HCT116 (cell line): ENCODE results near the gene GPR78. TPM values are rescaled to one million over a fixed set of nuclear protein-coding genes. Genes with fewer than 3 reads are reported as not detected.

Source experiments
- ATAC-seq: fragments of 200-7000 bp; cut with Tn5 transposase; 2 replicates; pipeline ENCODE4 v1.9.1; 2020; ENCODE audit warnings: mild to moderate bottlenecking, moderate library complexity
- BruUV-seq: library from RNA; stranded (reverse); fragments of 400-500 nt; replicated peaks from 2 replicates; lab custom pipeline; 2021; lab: Mats Ljungman, UMichigan
- CTCF ChIA-PET: fragments of 300-600 bp; sonication (Branson Sonifier 250); formaldehyde crosslinking; loops from one replicate; lab custom pipeline; 2021; ENCODE audit warnings: antibody characterized with exemption; lab: Charles Lee
- POLR2A ChIA-PET: fragments of 300-600, 350-600 bp; sonication (Branson Sonifier 250); formaldehyde crosslinking; loops from one replicate; lab custom pipeline; 2021; ENCODE audit warnings: antibody characterized with exemption; lab: Charles Lee
- RAD21 ChIA-PET, 2 experiments: fragments of 300-600 bp; sonication (Branson Sonifier 250); formaldehyde crosslinking; loops; one replicate each; lab custom pipeline; 2023; ENCODE audit warnings: low total read pairs in 2 of 2; ENCODE audit not compliant: uncharacterized antibody in 2 of 2, unreplicated experiment in 2 of 2, low non-redundant PET in 1 of 2; lab: Charles Lee
- DNase-seq: peaks from one replicate; pipeline ENCODE4 v3.0.0-alpha.2; 2010; ENCODE audit warnings: low read depth, low spot score
- H2AFZ ChIP-seq: fragments of 200-600 bp; shearing (Covaris generic), sonication (generic); 2 replicates; pipeline ENCODE4 v1.6.1; 2017; ENCODE audit warnings: low read depth, mixed run types, mixed read lengths, antibody characterized with exemption, low read length; ENCODE audit not compliant: poor library complexity, severe bottlenecking
- H3K27ac ChIP-seq: 2 replicates; pipeline ENCODE4 v1.5.1; 2012; ENCODE audit warnings: low read depth, low read length
- H3K27me3 ChIP-seq: fragments of 200-600 bp; sonication (generic); 2 replicates; pipeline ENCODE4 v1.6.1; 2016; ENCODE audit warnings: mixed run types, low read length, mixed read lengths; ENCODE audit not compliant: insufficient read depth
- H3K36me3 ChIP-seq, 2 experiments: fragments of 200-500 bp in 1 of 2; fragments of 200-600 bp in 1 of 2; sonication (Bioruptor generic) in 1 of 2; sonication (generic) in 1 of 2; 2 replicates each; pipeline versions ENCODE4 v1.5.1 to v1.6.1; 2014 to 2016; ENCODE audit warnings: low read length in 2 of 2, inconsistent platforms in 1 of 2, mixed read lengths in 1 of 2, mixed run types in 1 of 2; ENCODE audit not compliant: insufficient read depth in 2 of 2, control insufficient read depth in 1 of 2
- H3K4me1 ChIP-seq, 2 experiments: fragments of 200-600 bp in 1 of 2; sonication (generic) in 1 of 2; 2 replicates each; pipeline versions ENCODE4 v1.5.1 to v1.6.1; 2012 to 2017; ENCODE audit warnings: low read length in 2 of 2, inconsistent platforms in 1 of 2, mild to moderate bottlenecking in 1 of 2, mixed read lengths in 1 of 2, mixed run types in 1 of 2, moderate library complexity in 1 of 2; ENCODE audit not compliant: insufficient read depth in 2 of 2, control insufficient read depth in 1 of 2
- H3K4me2 ChIP-seq: fragments of 200-600 bp; sonication (generic); 2 replicates; pipeline ENCODE4 v1.6.1; 2017; ENCODE audit warnings: mixed run types, low read length, mixed read lengths
- H3K4me3 ChIP-seq, 2 experiments: fragments of 200-600 bp in 1 of 2; sonication (generic) in 1 of 2; replicated peaks in 1 of 2; 2 replicates each; pipeline ENCODE4 v1.5.1; 2011 to 2016; ENCODE audit warnings: low read length in 2 of 2, control low read depth in 1 of 2, low read depth in 1 of 2, mild to moderate bottlenecking in 1 of 2, mixed read lengths in 1 of 2, mixed run types in 1 of 2
- H3K79me2 ChIP-seq: fragments of 200-600 bp; sonication (generic); 2 replicates; pipeline ENCODE4 v1.6.1; 2017; ENCODE audit warnings: mild to moderate bottlenecking, mixed run types, low read length, moderate library complexity, mixed read lengths; ENCODE audit not compliant: insufficient read depth
- H3K9ac ChIP-seq: fragments of 200-600 bp; sonication (generic); 2 replicates; pipeline ENCODE4 v1.6.1; 2016; ENCODE audit warnings: low read length, mixed read lengths
- H3K9me2 ChIP-seq: fragments of 200-600 bp; sonication (generic), shearing (Covaris generic); 2 replicates; pipeline ENCODE4 v1.6.1; 2017; ENCODE audit warnings: mixed run types, mild to moderate bottlenecking, moderate library complexity; ENCODE audit not compliant: insufficient read depth
- H3K9me3 ChIP-seq, 2 experiments: fragments of 200-500 bp in 1 of 2; fragments of 200-600 bp in 1 of 2; sonication (Bioruptor generic) in 1 of 2; sonication (generic) in 1 of 2; 2 replicates each; pipeline ENCODE4 v1.6.1; 2014 to 2017; ENCODE audit warnings: low read length in 2 of 2, mixed read lengths in 2 of 2, inconsistent platforms in 1 of 2, low read depth in 1 of 2, mild to moderate bottlenecking in 1 of 2, mixed run types in 1 of 2, moderate library complexity in 1 of 2; ENCODE audit not compliant: control insufficient read depth in 1 of 2, insufficient read depth in 1 of 2
- H4K20me1 ChIP-seq: fragments of 200-600 bp; sonication (generic), shearing (Covaris generic); 2 replicates; pipeline ENCODE4 v1.6.1; 2017; ENCODE audit warnings: mixed run types, mild to moderate bottlenecking, moderate library complexity; ENCODE audit not compliant: insufficient read depth
- CBX3 ChIP-seq: IDR thresholded peaks from 2 replicates; pipeline ENCODE4 v1.6.1; 2012; ENCODE audit warnings: low read depth
- CEBPB ChIP-seq: IDR thresholded peaks from 2 replicates; pipeline ENCODE4 v1.6.1; 2012; ENCODE audit warnings: low read depth
- EGR1 ChIP-seq: IDR thresholded peaks from 2 replicates; pipeline ENCODE4 v1.6.1; 2012; ENCODE audit warnings: low read depth
- ELF1 ChIP-seq: IDR thresholded peaks from 2 replicates; pipeline ENCODE4 v1.6.1; 2012; ENCODE audit warnings: low read depth, borderline replicate concordance
- EZH2 ChIP-seq: fragments of 200-600 bp; sonication (generic); IDR thresholded peaks from 2 replicates; pipeline ENCODE4 v1.6.1; 2017; ENCODE audit warnings: antibody characterized with exemption, mixed run types
- EZH2phosphoT487 ChIP-seq: fragments of 200-600 bp; IDR thresholded peaks from 2 replicates; pipeline ENCODE4 v1.6.1; 2018; ENCODE audit warnings: antibody characterized with exemption, borderline replicate concordance
- JUND ChIP-seq: IDR thresholded peaks from 2 replicates; pipeline ENCODE4 v1.6.1; 2012
- POLR2A ChIP-seq: IDR thresholded peaks from 2 replicates; pipeline ENCODE4 v1.7.0; 2011; ENCODE audit warnings: borderline replicate concordance; ENCODE audit not compliant: insufficient read depth, insufficient read length; ENCODE audit errors: extremely low read depth
- POLR2AphosphoS5 ChIP-seq: IDR thresholded peaks from 2 replicates; pipeline ENCODE4 v1.6.1; 2011; ENCODE audit warnings: mild to moderate bottlenecking, low read depth, low read length, moderate library complexity
- RAD21 ChIP-seq: IDR thresholded peaks from 2 replicates; pipeline ENCODE4 v1.6.1; 2012; ENCODE audit warnings: low read depth, mild to moderate bottlenecking
- SP1 ChIP-seq: IDR thresholded peaks from 2 replicates; pipeline ENCODE4 v1.6.1; 2012; ENCODE audit warnings: low read depth
- SRF ChIP-seq: IDR thresholded peaks from 2 replicates; pipeline ENCODE4 v1.6.1; 2012; ENCODE audit warnings: low read depth
- TCF7L2 ChIP-seq: IDR thresholded peaks from 2 replicates; pipeline ENCODE4 v1.7.0; 2011; ENCODE audit warnings: borderline replicate concordance, inconsistent platforms; ENCODE audit not compliant: insufficient read depth, insufficient read length; ENCODE audit errors: extremely low read depth
- YY1 ChIP-seq: IDR thresholded peaks from 2 replicates; pipeline ENCODE4 v1.6.1; 2011; ENCODE audit warnings: low read length, low read depth, moderate library complexity, mild to moderate bottlenecking; ENCODE audit not compliant: insufficient replicate concordance; ENCODE audit errors: extremely low read depth
- ZFX ChIP-seq: fragments of 450-650 bp; IDR thresholded peaks from 2 replicates; pipeline ENCODE4 v1.6.1; 2017
- ZNF274 ChIP-seq: fragments of 200-500 bp; sonication (Bioruptor generic); IDR thresholded peaks from 2 replicates; pipeline ENCODE4 v1.6.1; 2014; ENCODE audit warnings: mild to moderate bottlenecking, low read depth, low read length, inconsistent platforms
- intact Hi-C: fragments of 100-400 bp; cut with micrococcal nuclease; formaldehyde crosslinking; loops from 2 replicates; pipeline ENCODE4 v1.10.0; 2022
- total RNA-seq: library from RNA; stranded (reverse); gene quantifications from one replicate; pipeline ENCODE4 v1.2.1, GENCODE V29; 2021; ENCODE audit not compliant: unreplicated experiment
- TF ChIP-seq, protein P1 (sequence below), 3 experiments: fragments of 200-600 bp in 1 of 3; sonication (generic) in 1 of 3; IDR thresholded peaks in 2 of 3; conservative IDR thresholded peaks in 1 of 3; 2 replicates each; pipeline ENCODE4 v1.5.1; 2012 to 2017; ENCODE audit warnings: low read depth in 2 of 3, low read length in 2 of 3, antibody characterized with exemption in 1 of 3, borderline replicate concordance in 1 of 3, control low read depth in 1 of 3, mild to moderate bottlenecking in 1 of 3, mixed read lengths in 1 of 3, mixed run types in 1 of 3, moderate library complexity in 1 of 3; ENCODE audit not compliant: insufficient read depth in 1 of 3
- TF ChIP-seq, protein P2 (sequence below): IDR thresholded peaks from 2 replicates; pipeline ENCODE4 v1.6.1; 2011; ENCODE audit warnings: mild to moderate bottlenecking, low read length, moderate library complexity; ENCODE audit not compliant: insufficient replicate concordance; ENCODE audit errors: extremely low read depth
- TF ChIP-seq, protein P3 (sequence below): IDR thresholded peaks from 2 replicates; pipeline ENCODE4 v1.6.1; 2012; ENCODE audit warnings: low read depth
- TF ChIP-seq, protein P4 (sequence below): IDR thresholded peaks from 2 replicates; pipeline ENCODE4 v1.6.1; 2012

The GPR78 gene
- total RNA-seq, 1 experiment from 2014 or later, result not detected

DNA sequence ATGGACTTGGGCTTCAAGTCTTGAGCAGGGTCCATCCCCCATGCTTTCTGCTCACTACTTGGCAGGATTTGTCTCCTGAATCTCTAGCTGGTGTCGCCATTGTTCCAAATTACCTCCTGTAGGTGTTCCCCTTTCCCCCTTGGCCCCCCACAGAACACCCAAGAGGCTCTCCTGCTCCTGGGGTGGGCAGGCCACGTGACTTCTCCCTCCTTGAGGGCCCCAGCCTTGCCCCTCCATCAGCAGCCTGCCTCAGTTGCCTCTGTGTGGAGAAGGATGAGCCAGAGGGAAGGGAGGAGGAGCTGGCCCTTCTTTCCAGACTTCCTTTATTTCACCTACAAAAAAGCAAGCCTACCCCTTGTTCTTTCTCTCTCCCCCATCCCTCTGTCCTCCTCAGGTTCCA is 1.8 kb downstream of the GPR78 start:
- ChIA-PET RAD21 (no interaction called here), POLR2A (no interaction called here), CTCF (no interaction called here)
- no peak overlapping the region for H2AFZ ChIP-seq
- no peaks in the 10 kb centered on the region for H3K9me2 ChIP-seq
- H3K36me3 ChIP-seq, result no peaks in the 10 kb centered on the region
- no peaks in the 10 kb centered on the region for H3K9me3 ChIP-seq
- no peaks in the 10 kb centered on the region for H3K79me2 ChIP-seq
- no peak overlapping the region for H3K27ac ChIP-seq
- no peak overlapping the region for H3K4me2 ChIP-seq
- intact Hi-C loops, result no loop called here
- TF ChIP-seq RAD21, result no peak
- TF ChIP-seq, protein P1, sequence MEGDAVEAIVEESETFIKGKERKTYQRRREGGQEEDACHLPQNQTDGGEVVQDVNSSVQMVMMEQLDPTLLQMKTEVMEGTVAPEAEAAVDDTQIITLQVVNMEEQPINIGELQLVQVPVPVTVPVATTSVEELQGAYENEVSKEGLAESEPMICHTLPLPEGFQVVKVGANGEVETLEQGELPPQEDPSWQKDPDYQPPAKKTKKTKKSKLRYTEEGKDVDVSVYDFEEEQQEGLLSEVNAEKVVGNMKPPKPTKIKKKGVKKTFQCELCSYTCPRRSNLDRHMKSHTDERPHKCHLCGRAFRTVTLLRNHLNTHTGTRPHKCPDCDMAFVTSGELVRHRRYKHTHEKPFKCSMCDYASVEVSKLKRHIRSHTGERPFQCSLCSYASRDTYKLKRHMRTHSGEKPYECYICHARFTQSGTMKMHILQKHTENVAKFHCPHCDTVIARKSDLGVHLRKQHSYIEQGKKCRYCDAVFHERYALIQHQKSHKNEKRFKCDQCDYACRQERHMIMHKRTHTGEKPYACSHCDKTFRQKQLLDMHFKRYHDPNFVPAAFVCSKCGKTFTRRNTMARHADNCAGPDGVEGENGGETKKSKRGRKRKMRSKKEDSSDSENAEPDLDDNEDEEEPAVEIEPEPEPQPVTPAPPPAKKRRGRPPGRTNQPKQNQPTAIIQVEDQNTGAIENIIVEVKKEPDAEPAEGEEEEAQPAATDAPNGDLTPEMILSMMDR (IDR thresholded peaks at IDR 0.05 in 2 of 3, conservative IDR thresholded peaks at IDR 0.05 in 1 of 3; ENCODE audit: borderline replicate concordance in 1 of 3, insufficient read depth in 1 of 3, low read depth in 2 of 3, low read length in 2 of 3), result no peak
- TF ChIP-seq CBX3, result no peak
- TF ChIP-seq EZH2, result no peak
- no peak for TF ChIP-seq SRF
- no peak for TF ChIP-seq ZNF274
- TF ChIP-seq, protein P2, sequence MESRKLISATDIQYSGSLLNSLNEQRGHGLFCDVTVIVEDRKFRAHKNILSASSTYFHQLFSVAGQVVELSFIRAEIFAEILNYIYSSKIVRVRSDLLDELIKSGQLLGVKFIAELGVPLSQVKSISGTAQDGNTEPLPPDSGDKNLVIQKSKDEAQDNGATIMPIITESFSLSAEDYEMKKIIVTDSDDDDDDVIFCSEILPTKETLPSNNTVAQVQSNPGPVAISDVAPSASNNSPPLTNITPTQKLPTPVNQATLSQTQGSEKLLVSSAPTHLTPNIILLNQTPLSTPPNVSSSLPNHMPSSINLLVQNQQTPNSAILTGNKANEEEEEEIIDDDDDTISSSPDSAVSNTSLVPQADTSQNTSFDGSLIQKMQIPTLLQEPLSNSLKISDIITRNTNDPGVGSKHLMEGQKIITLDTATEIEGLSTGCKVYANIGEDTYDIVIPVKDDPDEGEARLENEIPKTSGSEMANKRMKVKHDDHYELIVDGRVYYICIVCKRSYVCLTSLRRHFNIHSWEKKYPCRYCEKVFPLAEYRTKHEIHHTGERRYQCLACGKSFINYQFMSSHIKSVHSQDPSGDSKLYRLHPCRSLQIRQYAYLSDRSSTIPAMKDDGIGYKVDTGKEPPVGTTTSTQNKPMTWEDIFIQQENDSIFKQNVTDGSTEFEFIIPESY, result no peak
- TF ChIP-seq, protein P3, sequence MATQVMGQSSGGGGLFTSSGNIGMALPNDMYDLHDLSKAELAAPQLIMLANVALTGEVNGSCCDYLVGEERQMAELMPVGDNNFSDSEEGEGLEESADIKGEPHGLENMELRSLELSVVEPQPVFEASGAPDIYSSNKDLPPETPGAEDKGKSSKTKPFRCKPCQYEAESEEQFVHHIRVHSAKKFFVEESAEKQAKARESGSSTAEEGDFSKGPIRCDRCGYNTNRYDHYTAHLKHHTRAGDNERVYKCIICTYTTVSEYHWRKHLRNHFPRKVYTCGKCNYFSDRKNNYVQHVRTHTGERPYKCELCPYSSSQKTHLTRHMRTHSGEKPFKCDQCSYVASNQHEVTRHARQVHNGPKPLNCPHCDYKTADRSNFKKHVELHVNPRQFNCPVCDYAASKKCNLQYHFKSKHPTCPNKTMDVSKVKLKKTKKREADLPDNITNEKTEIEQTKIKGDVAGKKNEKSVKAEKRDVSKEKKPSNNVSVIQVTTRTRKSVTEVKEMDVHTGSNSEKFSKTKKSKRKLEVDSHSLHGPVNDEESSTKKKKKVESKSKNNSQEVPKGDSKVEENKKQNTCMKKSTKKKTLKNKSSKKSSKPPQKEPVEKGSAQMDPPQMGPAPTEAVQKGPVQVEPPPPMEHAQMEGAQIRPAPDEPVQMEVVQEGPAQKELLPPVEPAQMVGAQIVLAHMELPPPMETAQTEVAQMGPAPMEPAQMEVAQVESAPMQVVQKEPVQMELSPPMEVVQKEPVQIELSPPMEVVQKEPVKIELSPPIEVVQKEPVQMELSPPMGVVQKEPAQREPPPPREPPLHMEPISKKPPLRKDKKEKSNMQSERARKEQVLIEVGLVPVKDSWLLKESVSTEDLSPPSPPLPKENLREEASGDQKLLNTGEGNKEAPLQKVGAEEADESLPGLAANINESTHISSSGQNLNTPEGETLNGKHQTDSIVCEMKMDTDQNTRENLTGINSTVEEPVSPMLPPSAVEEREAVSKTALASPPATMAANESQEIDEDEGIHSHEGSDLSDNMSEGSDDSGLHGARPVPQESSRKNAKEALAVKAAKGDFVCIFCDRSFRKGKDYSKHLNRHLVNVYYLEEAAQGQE, result no peak
- no peak for TF ChIP-seq TCF7L2
- TF ChIP-seq, protein P4, sequence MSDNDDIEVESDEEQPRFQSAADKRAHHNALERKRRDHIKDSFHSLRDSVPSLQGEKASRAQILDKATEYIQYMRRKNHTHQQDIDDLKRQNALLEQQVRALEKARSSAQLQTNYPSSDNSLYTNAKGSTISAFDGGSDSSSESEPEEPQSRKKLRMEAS, result no peak
- no peak for TF ChIP-seq ZFX
- no peak for TF ChIP-seq POLR2A
- TF ChIP-seq CEBPB, result no peak
- TF ChIP-seq YY1, result no peak
- TF ChIP-seq EZH2phosphoT487, result no peak
- TF ChIP-seq EGR1, result no peak
- no peak for TF ChIP-seq ELF1
- no peak for TF ChIP-seq POLR2AphosphoS5
- no peak for TF ChIP-seq SP1
- no peak for TF ChIP-seq JUND
- BruUV-seq, result no TSS peak
- no peak for ATAC-seq
- H3K4me1 ChIP-seq, result no peaks in the 10 kb centered on the region
- H3K27me3 ChIP-seq, result peaks cover 28% of the 10 kb centered on the region
- H3K4me3 ChIP-seq, result no peak overlapping the region
- no peak overlapping the region for H3K9ac ChIP-seq
- H4K20me1 ChIP-seq, result no peaks in the 10 kb centered on the region
- no peak for DNase-seq
